ENCODE data around the gene GALNT2.

Gene GALNT2

GRCh38 chr1:230248016-230248888 is 181.2 kb downstream of the GALNT2 start:
- DNase-seq: no peak

- no peak for DNase-seq
Observed at GRCh38 chr1:230248889-230249270, 181.8 kb downstream of the GALNT2 start.

- no peak for DNase-seq
Observed at GRCh38 chr1:230249695-230250480, 182.8 kb downstream of the GALNT2 start.

- DNase-seq: no peak
Observed at GRCh38 chr1:230250666-230251065, 183.6 kb downstream of the GALNT2 start.

- DNase-seq: no peak
Observed at GRCh38 chr1:230251644-230252191, 184.7 kb downstream of the GALNT2 start.

GRCh38 chr1:230253150-230253549 is 186.1 kb downstream of the GALNT2 start:
- no peak for DNase-seq

- no peak for DNase-seq
Observed at GRCh38 chr1:230254265-230254664, 187.2 kb downstream of the GALNT2 start.

- no peak for DNase-seq
Observed at GRCh38 chr1:230255116-230255515, 188.1 kb downstream of the GALNT2 start.

- no peak for DNase-seq
Observed at GRCh38 chr1:230255991-230256390, 189.0 kb downstream of the GALNT2 start.

GRCh38 chr1:230256896-230257295 is 189.9 kb downstream of the GALNT2 start:
- no peak for DNase-seq

GRCh38 chr1:230259621-230260020 is 192.6 kb downstream of the GALNT2 start:
- DNase-seq: no peak

- DNase-seq: no peak
Observed at GRCh38 chr1:230260831-230261230, 193.8 kb downstream of the GALNT2 start.

GRCh38 chr1:230261928-230262650 is 195.1 kb downstream of the GALNT2 start:
- DNase-seq: no peak

GRCh38 chr1:230262867-230263567 is 196.0 kb downstream of the GALNT2 start:
- no peak for DNase-seq

- no peak for DNase-seq
Observed at GRCh38 chr1:230263568-230264195, 196.6 kb downstream of the GALNT2 start.

GRCh38 chr1:230264342-230264741 is 197.3 kb downstream of the GALNT2 start:
- no peak for DNase-seq

- no peak for DNase-seq
Observed at GRCh38 chr1:230265200-230266115, 198.4 kb downstream of the GALNT2 start.

- DNase-seq: no peak
Observed at GRCh38 chr1:230266456-230266855, 199.4 kb downstream of the GALNT2 start.

- no peak for DNase-seq
Observed at GRCh38 chr1:230267338-230268065, 200.5 kb downstream of the GALNT2 start.

Data from activated CD4-positive, CD25-positive, alpha-beta regulatory T cell treated with anti-CD3 and anti-CD28 coated beads, Interleukin-2, amount 50 U/mL, for 72 hours (primary cell).